ENCODE results near the gene SPATA33.
A peak's percentile ranks its signal among the peaks of the same experiment; 100 is the strongest.

SPATA33 gene

GRCh38 chr16:89706518-89707260 lies 49.1 kb downstream of the SPATA33 start:
- no peak for DNase-seq (ENCODE audit: low read depth in 4 of 4, low spot score in 1 of 4)

GRCh38 chr16:89707695-89708094 lies 50.1 kb downstream of the SPATA33 start:
- DNase-seq (ENCODE audit: low read depth in 4 of 4, low spot score in 1 of 4): no peak

- no peak for DNase-seq (ENCODE audit: low read depth in 4 of 4, low spot score in 1 of 4)
These were observed 50.9 kb downstream of the SPATA33 start for GRCh38 chr16:89708481-89708931.

GRCh38 chr16:89709166-89709565 lies 51.5 kb downstream of the SPATA33 start:
- DNase-seq (ENCODE audit: low read depth in 4 of 4, low spot score in 1 of 4): no peak

GRCh38 chr16:89709716-89710432 lies 52.2 kb downstream of the SPATA33 start:
- DNase-seq (ENCODE audit: low read depth in 4 of 4, low spot score in 1 of 4): no peak

DNA sequence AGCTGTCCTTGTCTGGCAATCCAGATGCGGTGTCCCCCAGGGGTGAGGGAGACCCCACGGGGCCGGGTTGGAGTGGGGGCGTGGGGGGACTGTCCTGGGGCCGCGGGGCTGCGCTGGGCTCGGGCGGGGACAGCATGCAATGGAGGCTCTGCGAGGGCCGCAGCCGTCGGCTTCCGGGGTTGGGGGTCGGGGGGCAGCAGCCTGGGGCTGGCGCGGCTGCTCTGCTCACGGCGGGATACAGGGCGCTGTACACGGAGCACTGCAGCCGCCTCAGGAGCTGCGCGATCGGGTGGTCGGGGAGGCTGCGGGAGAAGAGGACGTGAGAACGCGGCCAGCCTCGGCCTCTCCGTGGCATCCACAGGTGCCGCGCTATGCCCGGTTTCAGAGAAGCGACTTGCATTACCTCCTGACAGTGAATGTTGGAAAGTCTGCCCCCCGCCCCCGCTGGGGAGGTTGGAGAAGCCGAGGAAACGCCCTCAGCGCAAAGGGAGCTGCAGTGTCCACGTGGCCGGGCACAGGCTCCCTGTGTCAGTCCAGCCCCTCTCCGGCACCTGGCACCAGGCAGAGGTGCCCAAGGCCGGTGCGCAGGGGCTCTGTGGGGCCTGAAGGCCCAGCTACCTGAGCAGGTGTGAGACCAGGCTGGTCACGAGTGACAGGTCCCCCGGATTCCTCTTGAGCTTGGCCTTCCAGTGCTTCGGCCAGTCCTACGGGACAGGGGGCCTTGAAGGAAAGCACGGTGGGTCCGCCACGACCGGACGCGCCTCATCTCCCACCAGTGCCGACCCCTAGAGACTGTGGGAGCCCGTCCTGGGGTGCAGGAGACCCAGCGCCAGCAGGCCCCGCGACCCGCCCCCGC lies 53.3 kb downstream of the SPATA33 start:
- DNase-seq (ENCODE audit: low read depth in 4 of 4, low spot score in 1 of 4): no peak

GRCh38 chr16:89711601-89712273 lies 54.1 kb downstream of the SPATA33 start:
- peak; percentile 60 to 86 (median 70) for DNase-seq (ENCODE audit: low read depth in 4 of 4, low spot score in 1 of 4)

DNA sequence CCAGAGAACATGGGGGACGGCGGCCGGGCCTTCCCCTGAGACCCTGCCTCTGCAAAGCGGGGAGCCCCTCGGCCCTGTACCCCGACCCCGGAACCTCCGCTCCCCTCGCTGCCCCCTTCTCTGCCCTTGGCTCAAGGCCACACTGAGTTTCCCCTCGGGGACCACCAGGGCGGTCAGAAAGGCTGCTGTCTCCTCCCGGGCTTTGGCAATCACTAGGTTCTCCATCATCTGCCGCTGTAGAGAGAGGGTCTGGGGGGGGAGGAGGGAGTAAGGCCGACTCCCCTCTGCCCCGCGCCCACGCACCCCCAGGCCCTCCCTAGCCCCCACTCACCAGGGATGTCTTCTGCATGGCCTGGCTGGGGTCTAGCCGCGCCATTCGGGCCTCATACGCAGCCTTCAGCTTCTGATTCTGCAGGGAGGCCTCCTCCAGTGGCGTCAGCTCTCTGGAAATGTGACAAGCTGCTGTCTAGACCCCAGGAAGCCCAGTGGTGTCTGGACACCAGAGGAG lies 54.7 kb downstream of the SPATA33 start:
- DNase-seq (ENCODE audit: low read depth in 4 of 4, low spot score in 1 of 4): no peak

DNA sequence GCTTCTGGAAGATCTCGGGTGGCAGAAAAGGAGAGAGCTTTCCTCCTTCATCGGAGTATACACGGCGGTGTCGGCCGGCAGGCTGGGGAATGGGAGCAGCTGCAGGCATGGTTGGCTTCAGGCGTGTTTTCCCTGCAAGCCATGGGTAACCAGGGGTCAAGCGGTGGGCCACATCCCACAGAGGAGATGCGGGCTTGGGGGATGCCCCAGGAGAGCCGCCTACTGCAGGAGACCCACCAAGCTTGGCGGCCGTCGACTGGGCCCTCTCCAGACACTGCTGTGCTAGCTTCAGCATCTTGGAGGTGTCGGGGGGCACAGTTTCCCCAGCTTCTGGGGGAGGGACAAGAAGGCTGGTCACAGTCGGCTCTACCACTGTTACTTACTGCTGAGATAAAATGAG lies 58.9 kb downstream of the SPATA33 start:
- DNase-seq (ENCODE audit: low read depth in 4 of 4, low spot score in 1 of 4): no peak

DNA sequence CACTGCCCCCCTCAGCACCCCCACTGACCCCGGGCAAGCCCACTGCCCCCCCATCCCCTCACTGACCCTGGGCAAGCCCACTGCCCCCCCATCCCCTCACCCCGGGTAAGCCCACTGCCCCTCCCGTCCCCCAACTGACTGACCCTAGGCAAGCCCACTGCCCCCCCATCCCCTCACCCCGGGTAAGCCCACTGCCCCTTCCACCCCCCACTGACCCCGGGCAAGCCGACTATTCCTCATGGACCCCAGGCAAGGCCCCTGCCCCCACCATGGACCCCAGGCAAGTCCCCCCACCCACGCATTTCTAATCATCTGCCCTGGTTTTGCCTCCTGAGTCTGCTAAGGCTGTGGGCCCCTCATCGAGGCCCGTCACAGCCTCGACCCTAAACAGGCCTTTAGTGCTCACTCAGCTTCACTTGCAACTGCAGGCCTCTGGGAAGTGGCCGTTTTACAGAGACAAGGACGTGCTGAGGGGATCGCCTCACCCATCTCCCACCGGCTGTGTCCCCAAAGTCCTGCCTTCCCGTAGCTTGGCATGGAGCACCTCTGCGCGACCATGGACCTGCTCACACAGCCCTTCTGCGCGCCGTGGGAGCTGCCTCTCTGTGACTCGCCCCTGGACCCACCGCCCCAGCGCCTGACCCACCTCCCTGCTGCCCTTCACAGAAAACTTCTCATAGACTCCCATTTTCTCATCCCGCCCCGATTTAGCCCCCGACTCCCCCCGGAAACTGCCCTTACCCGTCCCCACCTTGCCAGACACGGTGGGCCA lies 59.5 kb downstream of the SPATA33 start:
- DNase-seq (ENCODE audit: low read depth in 4 of 4, low spot score in 1 of 4): no peak

GRCh38 chr16:89717688-89718505 lies 60.3 kb downstream of the SPATA33 start:
- no peak for DNase-seq (ENCODE audit: low read depth in 4 of 4, low spot score in 1 of 4)
